ENCODE data around the gene NCDN.

Gene NCDN

DNA sequence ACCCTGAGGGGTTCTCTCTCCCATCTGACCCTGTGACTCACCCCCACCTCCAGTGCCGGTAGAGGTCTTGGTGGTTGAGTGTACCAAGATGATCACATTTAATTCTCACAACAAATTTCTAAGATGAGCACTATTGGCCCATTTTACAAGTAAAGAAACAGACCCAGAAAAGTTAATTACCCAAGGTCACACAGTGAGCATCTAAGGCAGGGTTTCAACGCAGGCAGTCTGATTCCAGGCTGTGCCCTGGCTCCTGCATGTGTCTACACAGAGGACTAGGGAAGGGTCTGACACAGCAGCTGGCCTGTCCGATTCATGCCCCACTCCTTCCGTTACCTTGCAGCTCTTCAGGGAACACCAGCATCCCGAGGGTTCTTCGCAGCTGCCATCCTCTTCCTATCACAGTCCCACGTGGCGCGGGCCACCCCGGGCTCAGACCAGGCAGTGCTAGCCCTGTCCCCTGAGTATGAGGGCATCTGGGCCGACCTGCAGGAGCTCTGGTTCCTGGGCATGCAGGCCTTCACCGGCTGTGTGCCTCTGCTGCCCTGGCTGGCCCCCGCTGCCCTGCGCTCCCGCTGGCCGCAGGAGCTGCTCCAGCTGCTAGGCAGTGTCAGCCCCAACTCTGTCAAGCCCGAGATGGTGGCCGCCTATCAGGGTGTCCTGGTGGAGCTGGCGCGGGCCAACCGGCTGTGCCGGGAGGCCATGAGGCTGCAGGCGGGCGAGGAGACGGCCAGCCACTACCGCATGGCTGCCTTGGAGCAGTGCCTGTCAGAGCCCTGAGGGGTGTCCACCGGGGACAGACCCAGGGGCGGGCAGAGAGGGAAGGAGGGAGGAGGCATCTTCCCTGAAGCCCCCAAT lies 7.5 kb downstream of the NCDN start:
- Histone ChIP-seq H3K27me3 (ENCODE audit: control insufficient read depth, insufficient read depth, low read length) (no peaks in the 10 kb centered on the region), H3K36me3 (ENCODE audit: control insufficient read depth, insufficient read depth, low read length) (no peaks in the 10 kb centered on the region), H3K4me3 (ENCODE audit: low read length) (no peak overlapping the region), H3K9ac (ENCODE audit: low read length) (no peak overlapping the region), H3K9me3 (ENCODE audit: control insufficient read depth, low read length) (no peaks in the 10 kb centered on the region), H3K4me1 (ENCODE audit: control insufficient read depth, insufficient read depth, low read length) (peaks cover 12% of the 10 kb centered on the region)

DNA sequence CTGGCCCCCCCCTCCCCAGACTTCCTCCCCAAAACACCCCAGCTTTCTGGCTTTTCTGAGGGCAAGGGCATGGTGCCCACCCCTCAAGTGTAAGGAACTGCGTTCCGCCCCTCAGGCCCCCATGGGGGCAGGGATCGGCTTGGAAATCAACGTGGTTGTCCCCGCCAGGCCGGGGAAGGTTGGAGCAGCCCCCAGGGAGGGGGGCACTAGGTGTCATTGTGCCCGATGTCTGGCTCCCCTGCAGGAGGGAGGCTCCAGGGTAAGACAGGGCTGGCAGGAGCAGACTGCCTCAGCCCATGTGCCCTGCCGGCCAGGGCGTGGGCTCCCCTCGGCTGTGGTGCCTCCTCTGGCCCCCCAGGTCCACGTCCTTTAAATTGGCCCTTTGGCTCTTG lies 8.1 kb downstream of the NCDN start:
- no peaks in the 10 kb centered on the region for H3K27me3 ChIP-seq (ENCODE audit: control insufficient read depth, insufficient read depth, low read length)
- no peaks in the 10 kb centered on the region for H3K9me3 ChIP-seq (ENCODE audit: control insufficient read depth, low read length)
- no peaks in the 10 kb centered on the region for H3K36me3 ChIP-seq (ENCODE audit: control insufficient read depth, insufficient read depth, low read length)
- no peak overlapping the region for H3K9ac ChIP-seq (ENCODE audit: low read length)
- H3K4me1 ChIP-seq (ENCODE audit: control insufficient read depth, insufficient read depth, low read length) = peaks cover 6% of the 10 kb centered on the region
- no peak overlapping the region for H3K4me3 ChIP-seq (ENCODE audit: low read length)

DNA sequence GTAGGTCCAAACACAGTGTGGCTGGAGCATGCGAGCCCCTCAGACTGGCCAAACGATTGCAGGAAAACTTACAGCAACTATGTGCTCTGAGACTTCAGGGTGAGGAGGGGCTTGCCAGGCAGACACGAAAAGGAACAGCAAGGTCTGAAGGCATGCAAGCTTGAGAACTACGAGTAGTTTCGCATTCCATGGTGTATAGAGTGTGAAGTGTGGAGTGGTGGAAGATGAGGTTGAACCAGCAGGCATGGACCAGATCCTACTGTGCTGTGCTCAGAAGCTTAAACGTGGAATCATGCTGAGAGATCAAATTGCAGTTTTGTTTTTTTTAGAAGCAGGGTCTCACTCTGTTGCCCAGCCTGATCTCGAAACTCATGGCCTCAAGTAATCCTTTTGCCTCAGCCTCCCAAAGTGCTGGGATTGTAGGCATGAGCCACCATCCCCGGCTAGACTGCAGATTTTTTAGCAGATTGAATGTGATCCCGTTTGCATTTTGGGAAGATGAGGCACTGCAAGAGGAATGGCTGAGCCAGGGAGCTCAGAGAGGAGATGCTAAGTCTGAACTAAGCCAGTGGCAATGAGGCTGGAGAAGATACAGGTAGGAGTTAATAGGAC lies 10.5 kb downstream of the NCDN start:
- Histone ChIP-seq H3K36me3 (ENCODE audit: control insufficient read depth, insufficient read depth, low read length) (no peaks in the 10 kb centered on the region), H3K4me1 (ENCODE audit: control insufficient read depth, insufficient read depth, low read length) (peaks cover 6% of the 10 kb centered on the region), H3K9ac (ENCODE audit: low read length) (no peak overlapping the region), H3K27me3 (ENCODE audit: control insufficient read depth, insufficient read depth, low read length) (peaks cover 22% of the 10 kb centered on the region), H3K9me3 (ENCODE audit: control insufficient read depth, low read length) (no peaks in the 10 kb centered on the region), H3K4me3 (ENCODE audit: low read length) (no peak overlapping the region)

DNA sequence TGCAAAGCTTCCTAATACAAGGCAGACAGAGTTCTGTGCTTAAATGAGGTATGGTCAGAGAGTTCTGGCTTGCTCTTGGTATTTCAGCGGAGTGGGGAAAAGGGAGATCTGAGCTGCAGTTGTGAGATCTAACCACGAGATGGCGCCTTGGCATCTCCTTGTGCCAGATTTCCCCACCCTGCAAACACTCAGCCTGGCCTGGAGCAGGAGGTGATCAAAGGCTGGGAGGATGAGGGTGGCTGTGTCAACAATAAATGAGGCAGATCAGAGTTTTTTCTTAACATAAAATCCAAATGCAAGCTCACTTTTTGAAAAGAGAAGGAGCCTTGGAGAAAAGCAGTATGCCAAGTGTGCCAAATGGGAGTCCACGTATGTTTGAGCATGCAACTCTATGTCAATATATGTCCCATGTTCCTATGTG lies 11.4 kb downstream of the NCDN start:
- Histone ChIP-seq H3K9me3 (ENCODE audit: control insufficient read depth, low read length) (no peaks in the 10 kb centered on the region), H3K4me1 (ENCODE audit: control insufficient read depth, insufficient read depth, low read length) (peaks cover 14% of the 10 kb centered on the region), H3K4me3 (ENCODE audit: low read length) (no peak overlapping the region), H3K9ac (ENCODE audit: low read length) (no peak overlapping the region), H3K36me3 (ENCODE audit: control insufficient read depth, insufficient read depth, low read length) (no peaks in the 10 kb centered on the region), H3K27me3 (ENCODE audit: control insufficient read depth, insufficient read depth, low read length) (peaks cover 31% of the 10 kb centered on the region)

DNA sequence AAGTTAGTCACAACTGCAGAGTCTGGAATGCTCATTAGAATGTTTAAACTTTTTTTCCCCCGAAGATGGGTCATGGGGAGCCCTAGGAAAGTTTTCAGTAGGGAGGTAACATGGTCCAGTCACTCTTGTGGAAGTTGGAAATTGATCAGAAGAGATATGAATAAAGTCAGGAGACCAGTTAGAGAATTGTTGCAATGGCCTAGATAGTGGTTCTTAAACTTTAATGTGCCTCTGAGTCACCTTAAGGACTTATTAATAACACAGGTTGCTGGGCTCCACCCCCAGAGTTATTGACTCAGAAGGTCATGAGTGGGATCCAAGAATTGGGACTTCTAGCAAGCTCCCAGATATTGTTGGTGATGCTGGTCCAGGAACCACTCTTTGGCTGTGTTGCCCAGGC lies 12.3 kb downstream of the NCDN start:
- H3K4me3 ChIP-seq (ENCODE audit: low read length) = no peak overlapping the region
- no peak overlapping the region for H3K9ac ChIP-seq (ENCODE audit: low read length)
- peaks cover 16% of the 10 kb centered on the region for H3K4me1 ChIP-seq (ENCODE audit: control insufficient read depth, insufficient read depth, low read length)
- no peaks in the 10 kb centered on the region for H3K9me3 ChIP-seq (ENCODE audit: control insufficient read depth, low read length)
- peaks cover 41% of the 10 kb centered on the region for H3K27me3 ChIP-seq (ENCODE audit: control insufficient read depth, insufficient read depth, low read length)
- no peaks in the 10 kb centered on the region for H3K36me3 ChIP-seq (ENCODE audit: control insufficient read depth, insufficient read depth, low read length)

DNA sequence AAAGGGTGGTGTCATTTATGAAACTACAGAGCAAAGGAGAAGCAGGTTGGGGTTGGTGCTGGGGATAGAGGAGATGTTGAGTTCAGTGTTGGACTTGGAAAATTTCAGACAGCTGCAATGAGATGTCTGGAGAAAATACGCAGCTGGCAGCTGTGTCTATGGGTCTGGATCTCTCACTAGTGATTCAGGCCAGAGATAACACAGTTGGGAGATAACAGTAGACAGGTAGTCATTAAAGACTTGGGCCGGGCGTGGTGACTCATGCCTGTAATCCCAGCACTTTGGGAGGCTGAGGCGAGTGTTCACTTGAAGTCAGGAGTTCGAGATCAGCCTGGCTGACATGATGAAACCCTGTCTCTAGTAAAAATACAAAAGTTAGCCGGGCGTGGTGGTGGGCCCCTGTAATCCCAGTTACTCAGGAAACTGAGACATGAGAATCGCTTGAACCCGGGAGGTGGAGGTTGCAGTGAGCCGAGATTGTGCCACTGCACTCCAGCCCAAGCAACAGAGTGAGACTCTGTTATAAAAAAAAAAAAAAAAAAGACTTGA lies 13.1 kb downstream of the NCDN start:
- no peaks in the 10 kb centered on the region for H3K9me3 ChIP-seq (ENCODE audit: control insufficient read depth, low read length)
- H3K27me3 ChIP-seq (ENCODE audit: control insufficient read depth, insufficient read depth, low read length) = peaks cover 48% of the 10 kb centered on the region
- no peak overlapping the region for H3K9ac ChIP-seq (ENCODE audit: low read length)
- H3K36me3 ChIP-seq (ENCODE audit: control insufficient read depth, insufficient read depth, low read length) = no peaks in the 10 kb centered on the region
- H3K4me3 ChIP-seq (ENCODE audit: low read length) = no peak overlapping the region
- H3K4me1 ChIP-seq (ENCODE audit: control insufficient read depth, insufficient read depth, low read length) = peaks cover 24% of the 10 kb centered on the region

DNA sequence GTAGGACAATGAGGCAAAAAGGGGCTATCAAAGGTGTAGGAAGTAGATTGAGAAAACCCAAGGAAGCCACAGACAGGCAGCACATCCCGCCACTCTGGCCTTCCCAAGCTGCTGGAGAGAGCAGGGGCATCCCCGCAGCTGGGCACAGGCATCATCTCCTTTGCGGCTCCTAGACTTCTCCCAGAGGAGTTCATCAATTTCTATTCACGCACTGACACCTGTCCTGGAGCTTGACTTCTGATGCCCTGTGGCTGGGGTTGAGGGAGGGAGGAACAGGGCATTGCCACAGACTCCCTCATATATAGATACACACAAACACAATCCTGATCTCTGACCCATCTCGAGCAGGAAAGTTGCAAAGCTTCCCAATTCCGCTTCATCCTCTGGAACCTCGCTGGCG lies 13.7 kb downstream of the NCDN start:
- H3K9me3 ChIP-seq (ENCODE audit: control insufficient read depth, low read length) = no peaks in the 10 kb centered on the region
- H3K4me1 ChIP-seq (ENCODE audit: control insufficient read depth, insufficient read depth, low read length) = peaks cover 24% of the 10 kb centered on the region
- no peak overlapping the region for H3K9ac ChIP-seq (ENCODE audit: low read length)
- H3K27me3 ChIP-seq (ENCODE audit: control insufficient read depth, insufficient read depth, low read length) = peaks cover 52% of the 10 kb centered on the region
- no peaks in the 10 kb centered on the region for H3K36me3 ChIP-seq (ENCODE audit: control insufficient read depth, insufficient read depth, low read length)
- no peak overlapping the region for H3K4me3 ChIP-seq (ENCODE audit: low read length)

DNA sequence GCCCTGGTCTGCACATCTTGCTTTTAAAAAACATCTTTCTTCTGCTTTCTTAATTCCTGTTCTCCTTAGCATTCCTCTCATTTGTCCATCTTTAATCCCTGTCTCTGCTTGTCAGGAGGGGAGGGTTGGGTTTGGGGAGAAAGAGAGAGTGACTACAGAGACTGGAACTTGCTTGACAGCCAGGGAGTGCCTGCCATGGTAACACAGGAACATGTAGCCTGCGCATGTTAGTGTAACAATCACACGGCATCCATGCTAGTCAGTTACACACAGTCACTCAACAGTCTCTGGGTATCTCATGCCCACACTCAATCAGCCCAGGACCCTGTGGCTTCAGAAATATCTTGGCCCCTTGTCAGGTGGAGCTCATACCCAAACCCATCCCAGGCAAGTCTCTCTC lies 14.7 kb downstream of the NCDN start:
- Histone ChIP-seq H3K9me3 (ENCODE audit: control insufficient read depth, low read length) (no peaks in the 10 kb centered on the region), H3K9ac (ENCODE audit: low read length) (no peak overlapping the region), H3K36me3 (ENCODE audit: control insufficient read depth, insufficient read depth, low read length) (no peaks in the 10 kb centered on the region), H3K4me3 (ENCODE audit: low read length) (no peak overlapping the region), H3K4me1 (ENCODE audit: control insufficient read depth, insufficient read depth, low read length) (peaks cover 26% of the 10 kb centered on the region), H3K27me3 (ENCODE audit: control insufficient read depth, insufficient read depth, low read length) (peaks cover 62% of the 10 kb centered on the region)

DNA sequence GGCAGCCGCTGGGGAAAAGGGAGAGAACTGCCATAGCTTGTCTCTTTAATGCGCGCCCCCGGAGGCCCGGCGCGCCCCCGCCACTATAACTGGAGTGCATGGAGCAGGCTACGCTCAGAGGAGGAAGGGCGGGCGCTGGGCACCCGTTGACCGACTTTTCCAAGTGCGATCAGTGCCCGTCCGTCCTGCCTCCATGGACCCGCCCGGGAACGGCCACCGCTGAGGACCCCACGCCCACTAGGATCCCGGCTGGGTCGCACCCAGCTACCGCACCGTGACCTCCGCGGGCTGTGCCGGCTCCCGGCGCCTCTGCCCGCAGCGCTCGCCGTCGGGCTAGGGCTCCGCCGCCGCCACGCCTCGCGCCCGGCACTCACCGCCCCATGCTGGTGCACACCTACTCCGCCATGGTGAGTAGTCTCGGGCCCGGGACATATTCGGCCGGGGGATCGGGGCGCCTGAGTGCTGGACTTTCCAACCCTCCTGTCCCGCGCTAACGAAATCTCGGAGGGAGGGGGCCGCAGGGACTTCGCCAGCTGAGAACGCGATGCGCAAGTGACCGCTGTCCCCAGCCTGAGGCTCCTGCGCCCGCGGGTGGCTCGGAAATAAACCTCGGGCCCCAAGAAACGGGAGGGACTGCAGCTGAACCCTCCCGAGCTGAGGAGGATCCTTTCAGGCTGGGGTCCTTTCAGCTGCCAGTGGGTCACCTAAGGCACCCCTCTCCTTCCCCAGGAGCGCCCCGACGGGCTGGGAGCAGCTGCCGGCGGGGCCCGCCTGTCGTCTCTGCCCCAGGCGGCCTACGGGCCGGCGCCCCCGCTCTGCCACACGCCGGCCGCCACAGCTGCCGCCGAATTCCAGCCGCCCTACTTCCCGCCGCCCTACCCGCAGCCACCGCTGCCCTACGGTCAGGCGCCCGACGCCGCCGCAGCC lies 15.9 kb downstream of the NCDN start, which contains the start of gene TFAP2E:
TFAP2E (plus strand) TSS at position 117 of the 927 bp plus-strand sequence; CDS start at position 381, 264 bp downstream.
- no peak within 1 kb of the TSS for H3K4me3 ChIP-seq (ENCODE audit: low read length)
- H3K4me1 ChIP-seq (ENCODE audit: control insufficient read depth, insufficient read depth, low read length) = peaks cover 37% of the 10 kb centered on the region
- peak within 1 kb of the TSS; percentile 32 for H3K9ac ChIP-seq (ENCODE audit: low read length)
- H3K36me3 ChIP-seq (ENCODE audit: control insufficient read depth, insufficient read depth, low read length) = no peaks in the 10 kb centered on the region
- H3K9me3 ChIP-seq (ENCODE audit: control insufficient read depth, low read length) = no peaks in the 10 kb centered on the region
- H3K27me3 ChIP-seq (ENCODE audit: control insufficient read depth, insufficient read depth, low read length) = peaks cover 74% of the 10 kb centered on the region

DNA sequence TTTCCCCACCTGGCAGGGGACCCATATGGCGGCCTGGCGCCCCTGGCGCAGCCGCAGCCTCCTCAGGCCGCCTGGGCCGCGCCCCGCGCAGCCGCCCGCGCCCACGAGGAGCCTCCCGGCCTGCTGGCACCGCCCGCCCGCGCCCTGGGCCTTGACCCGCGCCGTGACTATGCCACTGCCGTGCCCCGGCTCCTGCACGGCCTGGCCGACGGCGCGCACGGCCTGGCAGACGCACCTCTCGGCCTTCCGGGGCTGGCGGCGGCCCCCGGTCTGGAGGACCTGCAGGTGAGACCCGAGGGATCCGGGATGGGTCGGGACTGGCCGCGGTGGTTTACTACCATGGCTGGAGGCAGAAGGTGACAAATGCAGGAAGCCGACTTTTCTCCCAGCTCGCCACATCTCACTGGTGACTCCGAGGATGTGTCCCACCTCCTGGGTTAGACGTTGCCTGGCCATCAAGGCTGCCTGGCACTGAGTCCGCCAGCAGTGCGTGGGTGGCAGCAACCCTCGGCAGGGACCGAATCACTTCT lies 16.6 kb downstream of the NCDN start:
- peaks cover 76% of the 10 kb centered on the region for H3K27me3 ChIP-seq (ENCODE audit: control insufficient read depth, insufficient read depth, low read length)
- H3K4me3 ChIP-seq (ENCODE audit: low read length) = no peak overlapping the region
- H3K9me3 ChIP-seq (ENCODE audit: control insufficient read depth, low read length) = no peaks in the 10 kb centered on the region
- H3K9ac ChIP-seq (ENCODE audit: low read length) = no peak overlapping the region
- no peaks in the 10 kb centered on the region for H3K36me3 ChIP-seq (ENCODE audit: control insufficient read depth, insufficient read depth, low read length)
- peaks cover 37% of the 10 kb centered on the region for H3K4me1 ChIP-seq (ENCODE audit: control insufficient read depth, insufficient read depth, low read length)

DNA sequence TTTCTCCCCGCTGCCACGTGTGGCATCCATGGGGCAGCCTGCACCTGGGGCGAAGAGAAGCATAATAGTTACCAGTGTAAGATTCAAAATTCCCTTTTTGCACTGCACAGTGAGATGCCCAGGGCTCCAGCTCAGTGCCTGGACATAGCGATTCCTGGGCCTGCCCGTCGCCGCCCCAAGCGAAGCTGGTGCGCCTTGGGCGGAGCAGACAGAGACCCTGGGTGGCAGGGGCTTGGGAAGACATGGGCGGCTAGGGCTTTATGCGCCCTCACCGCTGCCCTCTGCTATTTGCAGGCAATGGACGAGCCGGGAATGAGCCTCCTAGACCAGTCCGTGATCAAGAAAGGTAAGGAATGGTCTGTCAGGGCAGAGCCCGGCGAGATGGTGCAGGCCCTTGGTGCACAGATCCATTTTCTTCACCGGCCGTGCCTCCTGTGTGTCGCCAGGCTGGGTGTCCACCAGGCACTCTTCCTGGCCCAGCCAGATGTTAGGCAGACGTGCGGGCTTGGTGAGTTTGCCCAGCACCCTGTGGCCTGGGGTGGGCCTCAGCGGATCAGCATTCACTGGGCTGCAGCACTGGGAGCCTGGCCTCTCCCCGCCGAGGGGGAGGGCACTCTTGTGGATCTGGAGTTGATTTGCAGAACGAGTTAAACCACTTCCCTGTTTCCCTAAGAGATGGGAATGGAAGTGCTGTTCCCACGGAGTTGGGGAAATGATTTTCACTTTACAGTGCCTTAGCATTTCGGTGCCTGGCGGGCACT lies 17.2 kb downstream of the NCDN start:
- Histone ChIP-seq H3K4me3 (ENCODE audit: low read length) (no peak overlapping the region), H3K9ac (ENCODE audit: low read length) (no peak overlapping the region), H3K4me1 (ENCODE audit: control insufficient read depth, insufficient read depth, low read length) (peaks cover 37% of the 10 kb centered on the region), H3K36me3 (ENCODE audit: control insufficient read depth, insufficient read depth, low read length) (no peaks in the 10 kb centered on the region), H3K27me3 (ENCODE audit: control insufficient read depth, insufficient read depth, low read length) (peaks cover 76% of the 10 kb centered on the region), H3K9me3 (ENCODE audit: control insufficient read depth, low read length) (no peaks in the 10 kb centered on the region)
